Stimulated activated CD4-positive, alpha-beta T cell treated with anti-CD3 and anti-CD28 coated beads, Interleukin-1b, Interleukin-23, amount 100 ng/mL, for 24 hours (primary cell): Measurements from ENCODE around the gene EBF4.
A peak's percentile ranks its signal among the peaks of the same experiment; 100 is the strongest.

Experiments used
- DNase-seq, 4 experiments: peaks; one replicate each; pipeline ENCODE4 v3.0.0-alpha.2; 2020; ENCODE audit warnings: low read depth in 4 of 4, low spot score in 1 of 4

EBF4 gene

DNA sequence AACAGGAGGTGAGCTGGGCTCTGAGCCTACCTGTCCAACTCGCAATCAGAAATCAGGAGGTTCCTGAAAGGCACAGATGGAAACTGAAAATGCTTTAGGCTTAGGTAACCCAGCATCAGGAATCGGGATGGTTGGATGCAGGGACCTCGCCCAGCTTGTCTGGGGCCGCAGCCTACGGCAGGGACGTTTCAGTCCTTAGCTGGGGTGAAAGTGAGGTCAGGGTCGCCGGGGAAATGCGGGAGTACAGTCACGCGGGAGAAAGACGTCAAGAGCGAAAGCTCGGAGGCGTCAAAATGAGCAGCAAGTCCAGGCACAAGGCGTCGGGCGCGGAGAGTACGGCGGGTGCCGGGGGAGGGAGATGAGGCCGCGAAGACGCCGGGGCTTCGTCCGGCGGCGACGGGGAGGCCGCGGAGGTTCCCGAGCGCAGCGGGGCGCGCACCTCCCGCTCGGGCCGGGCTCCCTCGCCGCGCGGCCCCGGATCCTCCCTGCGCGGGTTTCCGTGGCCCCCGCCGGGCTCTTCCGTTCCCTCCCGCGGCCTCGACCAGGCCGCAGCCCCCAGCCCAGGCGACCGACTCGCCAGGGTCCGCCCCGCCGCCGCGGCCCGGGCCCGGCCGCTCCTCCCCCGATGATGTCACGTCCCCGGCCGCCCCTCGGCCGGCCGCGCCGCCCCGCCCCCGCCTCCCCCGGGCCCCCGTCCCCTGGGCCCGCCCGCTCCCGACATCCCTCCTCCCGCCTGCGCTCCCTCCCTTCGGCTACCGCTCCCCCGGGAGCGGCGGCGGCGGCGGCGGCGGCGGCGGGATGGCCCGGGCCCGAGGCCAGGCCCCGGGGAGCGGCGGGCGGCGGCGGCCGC lies at the start of gene EBF4:
TSS of gene EBF4 (plus strand) at position 745 of the 850 bp plus-strand sequence. CDS start 866 bp downstream, outside the sequence.
- peak in 1 of 4 experiments; percentile 12 for DNase-seq

DNA sequence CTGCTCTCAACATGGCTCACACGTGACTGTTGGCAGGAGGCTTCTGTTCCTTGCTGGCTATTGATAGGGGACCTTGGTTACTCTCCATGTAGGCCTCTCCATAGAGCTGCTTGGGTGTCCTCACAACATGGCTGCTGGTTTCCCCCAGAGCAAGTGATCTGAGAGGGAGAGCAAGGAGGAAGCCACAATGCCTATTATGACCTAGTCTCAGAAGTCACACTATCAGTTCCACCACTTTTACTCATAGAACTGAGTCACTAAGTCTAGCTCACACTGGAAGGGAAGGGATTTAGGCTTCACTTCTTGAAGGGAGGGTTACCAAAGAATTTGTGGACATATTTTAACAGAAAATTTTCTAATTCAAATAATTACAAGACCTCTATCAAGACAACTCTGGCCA lies 48.9 kb upstream of the EBF4 start:
- DNase-seq = no peak

- DNase-seq = peak; percentile 81 to 91 (median 90)
Observed at GRCh38 chr20:2651772-2652723, 40.5 kb upstream of the EBF4 start, which contains the start of gene NOP56. NOP56 (plus strand) TSS chr20:2652632; CDS start chr20:2652661, 29 bp downstream.

GRCh38 chr20:2652724-2653555 lies 39.6 kb upstream of the EBF4 start:
- DNase-seq = peak in 1 of 4 experiments; percentile 31

DNA sequence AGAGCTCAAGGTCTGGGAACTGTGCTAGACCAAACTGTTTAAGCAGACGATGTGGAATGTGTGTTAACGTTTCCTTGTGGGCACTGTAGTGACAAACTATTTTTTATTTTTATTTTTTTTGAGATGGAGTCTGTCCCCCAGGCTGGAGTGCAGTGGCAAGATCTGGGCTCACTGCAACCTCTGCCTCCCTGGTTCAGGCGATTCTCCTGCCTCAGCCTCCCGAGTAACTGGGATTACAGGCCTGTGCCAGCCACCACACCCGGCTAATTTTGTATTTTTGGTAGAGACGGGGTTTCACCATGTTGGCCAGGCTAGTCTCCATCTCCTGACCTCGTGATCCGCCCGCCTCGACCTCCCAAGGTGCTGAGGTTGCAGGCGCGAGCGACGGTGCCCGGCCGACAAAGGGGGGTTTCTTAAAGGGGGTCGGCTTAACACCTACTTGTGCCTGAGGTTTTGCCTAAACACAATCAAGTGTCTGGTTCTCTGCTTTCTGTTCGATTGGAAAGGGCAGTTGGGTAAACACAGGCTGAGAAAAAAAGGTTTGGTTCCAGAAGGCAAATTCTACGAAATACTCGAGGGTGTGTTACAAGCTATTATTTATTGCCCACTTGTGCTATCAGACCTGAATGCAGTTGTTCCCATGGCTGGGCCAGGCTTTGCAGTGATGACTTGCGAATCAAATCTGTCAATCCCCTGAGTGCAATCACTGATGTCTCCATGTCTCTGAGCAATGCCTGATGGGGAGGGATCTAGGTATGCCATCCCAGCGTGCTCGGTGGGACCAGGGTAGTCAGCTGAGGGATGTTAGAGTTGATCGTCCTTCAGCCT lies 38.8 kb upstream of the EBF4 start:
- DNase-seq = no peak

DNA sequence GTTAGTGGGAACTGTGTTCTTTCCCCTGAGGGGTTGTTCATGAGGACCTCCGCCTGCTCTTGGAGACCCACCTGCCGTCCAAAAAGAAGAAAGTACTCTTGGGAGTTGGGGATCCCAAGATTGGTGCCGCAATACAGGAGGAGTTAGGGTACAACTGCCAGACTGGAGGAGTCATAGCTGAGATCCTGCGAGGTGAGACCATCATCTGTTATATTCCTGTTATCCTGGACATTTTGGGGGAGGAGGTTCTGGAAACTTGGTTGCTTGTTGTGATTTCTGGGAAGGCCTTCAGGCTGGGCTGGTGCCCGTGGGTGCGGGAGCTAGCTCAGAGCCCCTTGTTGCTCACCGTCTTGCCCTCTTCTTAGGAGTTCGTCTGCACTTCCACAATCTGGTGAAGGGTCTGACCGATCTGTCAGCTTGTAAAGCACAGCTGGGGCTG lies 38.2 kb upstream of the EBF4 start:
- no peak for DNase-seq

DNA sequence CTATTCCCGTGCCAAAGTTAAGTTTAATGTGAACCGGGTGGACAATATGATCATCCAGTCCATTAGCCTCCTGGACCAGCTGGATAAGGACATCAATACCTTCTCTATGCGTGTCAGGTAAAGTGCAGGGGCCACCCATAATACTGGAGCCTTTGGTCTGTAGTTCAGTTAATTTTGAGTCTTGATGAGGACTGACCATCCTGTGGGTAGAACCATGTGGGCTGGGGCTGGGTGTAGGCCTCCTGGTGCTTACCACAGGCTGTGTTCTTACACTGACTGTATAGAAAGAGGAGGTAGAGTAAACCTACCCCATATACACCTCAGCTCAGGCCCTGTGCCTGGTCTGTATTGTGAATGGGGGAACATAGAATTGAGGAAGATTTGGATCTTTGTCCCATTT lies 37.7 kb upstream of the EBF4 start:
- DNase-seq = no peak

GRCh38 chr20:2655331-2656116 lies 37.1 kb upstream of the EBF4 start:
- no peak for DNase-seq

GRCh38 chr20:2656471-2657117 lies 36.0 kb upstream of the EBF4 start:
- DNase-seq = no peak

DNA sequence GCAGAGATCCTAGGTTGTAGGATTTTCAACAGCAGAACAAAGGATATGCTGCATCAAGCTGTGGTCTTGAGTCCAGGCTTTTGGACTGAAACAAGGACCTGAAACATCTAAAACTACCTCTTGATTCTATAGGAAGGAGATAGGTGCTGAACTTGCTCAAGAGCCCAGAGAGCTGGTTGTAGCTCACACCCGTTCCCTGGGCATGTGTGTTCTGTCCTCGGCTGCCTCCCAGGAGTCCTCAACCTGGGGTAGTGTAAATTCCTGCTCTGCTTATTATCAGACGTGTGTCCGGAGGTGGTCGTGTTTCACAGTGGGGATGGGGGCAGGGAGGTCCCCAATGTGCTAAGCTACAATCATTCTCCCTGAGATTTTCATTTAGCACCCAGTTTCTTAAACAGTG lies 35.3 kb upstream of the EBF4 start:
- DNase-seq = no peak

DNA sequence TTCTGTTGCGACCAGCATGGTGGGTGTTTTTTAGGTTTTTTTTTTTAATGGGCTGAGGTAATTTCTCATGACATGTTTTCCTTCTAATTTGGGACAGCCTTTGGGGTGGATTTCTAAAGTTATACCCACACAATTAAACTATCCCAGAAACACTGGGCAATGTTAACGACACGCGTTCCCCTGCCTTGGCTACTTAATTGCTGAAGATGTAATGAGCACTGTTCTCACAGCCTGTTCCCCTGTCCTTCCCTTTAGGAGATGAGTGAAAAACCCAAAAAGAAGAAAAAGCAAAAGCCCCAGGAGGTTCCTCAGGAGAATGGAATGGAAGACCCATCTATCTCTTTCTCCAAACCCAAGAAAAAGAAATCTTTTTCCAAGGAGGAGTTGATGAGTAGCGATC lies 34.9 kb upstream of the EBF4 start:
- DNase-seq = no peak

- DNase-seq = no peak
Observed at GRCh38 chr20:2658414-2659354, 33.9 kb upstream of the EBF4 start.

DNA sequence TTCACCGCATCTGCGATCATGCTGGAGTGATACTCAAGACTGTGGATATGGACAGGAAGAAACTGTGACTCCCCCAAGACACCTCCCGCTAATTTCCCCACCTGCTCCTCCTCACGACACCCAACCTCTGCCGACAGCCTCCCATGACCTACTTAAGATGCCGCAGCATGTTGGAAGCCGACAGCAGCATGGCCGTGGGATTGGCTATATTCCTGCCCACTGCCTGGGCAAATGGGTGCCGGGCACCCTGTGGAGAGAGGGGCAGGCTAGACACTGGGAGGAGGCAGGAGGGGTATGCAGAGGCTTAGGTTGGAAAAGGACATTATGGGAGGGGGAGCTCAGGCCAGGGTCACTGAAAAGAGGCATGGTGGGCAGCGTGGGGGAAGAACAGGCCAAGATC lies 33.0 kb upstream of the EBF4 start:
- no peak for DNase-seq

DNA sequence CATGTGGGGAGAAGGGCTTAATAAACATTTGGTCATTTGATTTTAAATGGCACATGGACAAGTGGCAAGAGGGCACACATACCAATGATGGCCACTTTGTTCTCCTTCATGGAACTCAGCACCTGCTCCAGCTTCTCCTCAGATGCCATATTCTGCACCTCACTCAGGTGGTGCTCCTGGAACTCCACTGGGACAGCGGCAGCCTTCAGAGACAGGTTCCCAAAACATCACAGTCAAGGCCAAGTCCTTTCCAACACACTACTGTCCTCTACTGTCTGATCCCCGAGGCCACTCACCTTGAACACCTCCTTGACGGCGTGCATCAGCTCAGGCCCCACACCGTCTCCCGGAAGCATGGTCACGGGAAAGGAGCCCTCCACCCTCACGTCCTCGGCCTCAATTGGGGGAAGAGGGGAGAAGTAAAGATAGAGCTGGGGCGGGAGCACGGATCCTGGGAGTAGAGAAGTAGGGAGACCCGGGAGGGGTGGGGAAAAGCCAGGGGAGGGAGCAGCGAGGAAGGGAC lies 29.2 kb upstream of the EBF4 start:
- DNase-seq = no peak

DNA sequence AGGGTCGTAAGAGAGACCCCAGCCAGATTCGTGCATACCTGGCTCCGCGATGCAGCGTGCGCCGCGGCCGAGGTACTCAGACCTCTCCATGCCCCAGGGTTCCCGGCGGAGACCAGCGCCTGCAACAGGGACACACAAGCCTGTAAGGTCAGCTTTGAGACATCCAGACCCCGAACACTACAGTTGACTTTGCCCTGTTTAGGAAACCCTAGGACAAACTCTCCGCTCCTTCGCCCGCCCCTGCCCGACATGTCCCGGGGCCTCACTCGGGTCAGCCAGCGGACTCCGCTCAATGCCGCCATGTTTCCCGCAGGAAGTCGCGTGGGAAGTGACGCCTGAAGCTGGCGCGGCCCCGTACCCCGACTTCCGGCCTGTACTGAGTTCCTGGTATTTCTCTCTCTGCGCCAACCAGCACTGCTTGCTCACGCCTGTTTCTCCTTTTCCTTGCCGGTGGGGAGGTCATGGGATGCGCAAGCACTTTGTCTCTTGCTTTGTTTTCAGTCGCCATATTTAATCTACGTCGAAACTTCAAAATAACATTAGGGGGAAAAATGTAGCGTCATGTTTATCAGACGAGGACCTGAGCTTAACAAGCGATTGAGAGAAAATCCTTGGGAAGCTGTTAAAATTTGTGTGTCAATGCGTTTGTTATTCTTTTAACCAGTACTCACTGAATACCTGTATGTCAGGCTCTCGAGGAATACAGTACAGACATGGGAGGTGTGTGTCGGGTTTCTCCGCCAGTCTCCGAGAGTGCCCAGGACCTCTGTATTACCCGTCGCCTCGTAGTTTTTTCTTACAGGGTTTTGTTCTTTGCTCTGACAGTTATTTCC lies 28.5 kb upstream of the EBF4 start, which contains the start of gene IDH3B:
TSS of gene IDH3B (minus strand) at position 330 of the 833 bp plus-strand sequence. CDS start at position 302, 28 bp downstream.
- DNase-seq = peak; percentile 74 to 86 (median 86)

DNA sequence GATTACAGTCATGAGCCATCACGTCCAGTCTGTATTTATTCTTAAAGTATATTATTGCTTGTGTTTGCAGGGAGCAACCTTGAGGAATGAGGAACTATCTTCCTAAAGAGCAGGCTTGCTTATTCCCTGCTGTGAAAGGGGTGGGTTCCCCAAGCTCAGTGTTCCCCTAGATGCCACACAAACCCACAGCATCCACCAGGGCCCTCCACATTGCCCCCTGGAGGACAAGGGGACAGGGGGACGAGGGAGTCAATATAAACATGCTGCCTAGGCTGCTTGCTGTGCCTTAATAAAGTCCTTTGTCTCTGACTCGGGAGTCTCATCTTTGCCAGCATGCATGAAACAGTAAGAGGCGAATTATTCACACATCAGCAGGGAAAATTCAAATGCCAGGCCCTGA lies 20.6 kb upstream of the EBF4 start:
- DNase-seq = no peak
